AML-193 (cell line): ENCODE measurements around the gene CD55.
A peak's percentile ranks its signal among the peaks of the same experiment; 100 is the strongest.

Experiments
- DNase-seq, 2 experiments: peaks; one replicate each; lab custom pipeline; 2025; lab: John Stamatoyannopoulos, UW

CD55 gene

GRCh38 chr1:207321079-207321789 lies at the start of gene CD55:
CD55 (plus strand) TSS chr1:207321678; CDS start chr1:207321766, 88 bp downstream.
- peak; percentile 90 to 91 for DNase-seq

- no peak for DNase-seq
These were observed 46.6 kb upstream of the CD55 start for GRCh38 chr1:207274882-207275281.

GRCh38 chr1:207276465-207276864 lies 45.0 kb upstream of the CD55 start:
- DNase-seq, result no peak

GRCh38 chr1:207277241-207277640 lies 44.2 kb upstream of the CD55 start:
- no peak for DNase-seq

GRCh38 chr1:207279652-207280051 lies 41.8 kb upstream of the CD55 start:
- DNase-seq, result no peak

GRCh38 chr1:207280706-207281105 lies 40.8 kb upstream of the CD55 start:
- no peak for DNase-seq

- no peak for DNase-seq
These were observed 39.4 kb upstream of the CD55 start for GRCh38 chr1:207282058-207282457.

GRCh38 chr1:207282496-207283380 lies 38.7 kb upstream of the CD55 start:
- no peak for DNase-seq

- DNase-seq, result no peak
These were observed 38.1 kb upstream of the CD55 start for GRCh38 chr1:207283421-207283820.

- no peak for DNase-seq
These were observed 37.1 kb upstream of the CD55 start for GRCh38 chr1:207284209-207284897.

- no peak for DNase-seq
These were observed 34.6 kb upstream of the CD55 start for GRCh38 chr1:207286786-207287468.

GRCh38 chr1:207288315-207288714 lies 33.2 kb upstream of the CD55 start:
- no peak for DNase-seq

GRCh38 chr1:207289756-207290155 lies 31.7 kb upstream of the CD55 start:
- DNase-seq, result no peak

- DNase-seq, result no peak
These were observed 29.8 kb upstream of the CD55 start for GRCh38 chr1:207291723-207292122.

- DNase-seq, result no peak
These were observed 23.3 kb upstream of the CD55 start for GRCh38 chr1:207298186-207298585.

- no peak for DNase-seq
These were observed 22.7 kb upstream of the CD55 start for GRCh38 chr1:207298636-207299398.

- no peak for DNase-seq
These were observed 20.5 kb upstream of the CD55 start for GRCh38 chr1:207300970-207301369.

- no peak for DNase-seq
These were observed 18.7 kb upstream of the CD55 start for GRCh38 chr1:207302618-207303393.

- no peak for DNase-seq
These were observed 16.6 kb upstream of the CD55 start for GRCh38 chr1:207304710-207305488.

GRCh38 chr1:207305489-207305873 lies 16.0 kb upstream of the CD55 start:
- no peak for DNase-seq
